CD4-positive, alpha-beta T cell treated with Interleukin-6 for 4 hours (primary cell): Measurements from ENCODE around the gene ARSG.
"Not testable (repeated sequence)": the region's sequence is repeated elsewhere in the genome, so short reads cannot be mapped to it uniquely, and the experiment has no call there.

ENCODE experiments used
- DNase-seq: peaks from one replicate; pipeline ENCODE4 v3.0.0-alpha.2; 2020; ENCODE audit warnings: mixed read lengths

The ARSG gene

DNA sequence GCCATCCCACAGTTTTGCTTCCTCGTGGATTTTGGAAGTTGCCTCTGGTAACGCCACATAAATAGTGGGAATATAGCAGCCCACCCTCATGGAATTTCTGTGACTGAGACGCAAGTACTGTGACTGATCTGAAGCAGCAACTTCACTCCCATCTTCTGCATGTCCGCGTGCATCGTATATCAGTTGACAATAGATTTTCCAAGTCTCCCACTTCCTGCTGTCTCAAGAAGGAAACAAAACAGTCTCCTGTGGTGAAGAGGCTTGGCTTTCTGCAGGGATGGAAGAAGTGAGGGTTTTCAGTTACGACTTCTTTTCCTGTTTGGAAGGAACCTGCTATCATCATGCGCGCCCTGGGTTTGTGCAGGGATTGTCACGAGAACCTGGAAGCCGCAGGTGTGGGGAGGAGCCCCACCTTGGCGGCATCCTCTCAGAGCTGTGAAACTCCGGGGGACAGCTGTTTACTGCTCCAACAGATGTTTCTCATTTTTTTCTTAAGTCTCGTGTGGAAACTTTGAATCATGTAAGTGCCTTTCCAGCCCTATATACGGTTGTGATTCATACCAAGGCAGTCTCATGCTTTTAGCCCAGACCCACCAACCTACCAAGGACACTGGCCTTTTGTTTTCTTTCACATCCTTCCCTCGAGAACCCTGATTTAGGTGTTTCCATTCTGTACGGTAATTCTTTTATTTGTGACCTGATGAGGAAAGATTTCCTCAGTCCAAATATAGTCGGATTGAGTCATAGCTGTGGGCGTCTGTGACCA is 108.5 kb downstream of the ARSG start:
- DNase-seq: peak; percentile 51

DNA sequence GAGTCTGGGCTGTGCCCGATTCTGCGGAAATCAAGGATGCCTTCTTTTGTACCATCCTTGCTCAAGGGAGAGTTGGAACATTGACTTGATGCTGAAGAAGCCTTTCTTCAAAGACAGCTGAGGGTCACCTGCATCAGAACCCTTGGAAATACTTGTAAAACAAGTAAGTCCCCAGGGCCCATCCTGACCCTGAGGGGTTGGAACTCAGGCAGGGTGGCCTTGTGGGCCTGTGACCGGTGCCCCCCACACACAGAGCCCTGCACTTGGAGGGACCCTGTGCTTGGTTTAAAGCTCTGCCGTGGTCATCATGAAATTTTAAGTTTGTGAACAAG is 109.1 kb downstream of the ARSG start:
- DNase-seq: no peak

DNA sequence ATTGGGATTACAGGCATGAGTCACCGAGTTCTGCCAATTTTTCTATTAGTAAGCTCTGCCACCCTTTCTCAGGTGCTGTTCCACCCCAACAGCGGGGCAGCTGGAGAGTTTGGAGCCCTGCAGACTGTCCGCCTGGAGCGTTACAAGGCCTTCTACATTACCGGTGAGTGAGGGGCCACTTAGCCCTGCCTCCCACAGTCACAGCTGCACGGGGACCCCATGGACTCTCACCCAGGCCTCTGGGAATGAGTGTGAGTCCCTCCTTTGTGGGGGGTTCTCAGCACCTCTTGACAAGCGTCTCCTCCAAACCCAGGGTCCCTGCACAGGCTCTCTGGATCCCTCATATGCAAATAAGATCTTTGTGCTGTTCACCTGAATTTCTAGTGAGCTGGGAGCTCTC is 110.0 kb downstream of the ARSG start:
- no peak for DNase-seq

GRCh38 chr17:68403122-68403521 is 111.8 kb downstream of the ARSG start:
- no peak for DNase-seq

DNA sequence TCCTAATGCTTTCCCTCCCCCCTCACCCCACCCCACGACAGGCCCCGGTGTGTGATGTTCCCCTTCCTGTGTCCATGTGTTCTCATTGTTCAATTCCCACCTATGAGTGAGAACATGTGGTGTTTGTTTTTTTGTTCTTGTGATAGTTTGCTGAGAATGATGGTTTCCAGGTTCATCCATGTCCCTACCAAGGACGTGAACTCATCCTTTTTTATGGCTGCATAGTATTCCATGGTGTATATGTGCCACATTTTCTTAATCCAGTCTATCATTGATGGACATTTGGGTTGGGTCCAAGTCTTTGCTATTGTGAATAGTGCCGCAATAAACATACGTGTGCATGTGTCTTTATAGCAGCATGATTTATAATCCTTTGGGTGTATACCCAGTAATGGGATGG is 112.5 kb downstream of the ARSG start:
- not testable (repeated sequence) for DNase-seq

- DNase-seq: not testable (repeated sequence)
Observed at GRCh38 chr17:68407656-68408055, 116.4 kb downstream of the ARSG start.

- peak; percentile 78 for DNase-seq
Observed at GRCh38 chr17:68413597-68414560, 122.6 kb downstream of the ARSG start.

DNA sequence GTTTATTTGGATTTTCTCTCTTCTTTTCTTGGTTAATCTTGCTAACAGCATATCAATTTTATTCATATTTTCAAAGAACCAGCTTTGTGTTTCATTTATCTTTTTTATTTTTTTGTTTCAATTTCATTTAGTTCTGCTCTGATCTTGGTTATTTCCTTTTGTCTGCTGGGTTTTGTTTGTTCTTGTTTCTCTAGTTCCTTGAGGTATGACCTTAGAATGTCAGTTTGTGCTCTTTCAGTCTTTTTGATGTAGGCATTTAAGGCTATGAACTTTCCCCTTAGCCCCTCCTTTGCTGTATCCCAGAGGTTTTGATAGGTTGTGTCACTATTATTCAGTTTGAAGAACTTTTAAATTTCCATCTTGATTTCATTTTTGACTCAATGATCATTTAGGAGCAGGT is 123.6 kb downstream of the ARSG start:
- not testable (repeated sequence) for DNase-seq

DNA sequence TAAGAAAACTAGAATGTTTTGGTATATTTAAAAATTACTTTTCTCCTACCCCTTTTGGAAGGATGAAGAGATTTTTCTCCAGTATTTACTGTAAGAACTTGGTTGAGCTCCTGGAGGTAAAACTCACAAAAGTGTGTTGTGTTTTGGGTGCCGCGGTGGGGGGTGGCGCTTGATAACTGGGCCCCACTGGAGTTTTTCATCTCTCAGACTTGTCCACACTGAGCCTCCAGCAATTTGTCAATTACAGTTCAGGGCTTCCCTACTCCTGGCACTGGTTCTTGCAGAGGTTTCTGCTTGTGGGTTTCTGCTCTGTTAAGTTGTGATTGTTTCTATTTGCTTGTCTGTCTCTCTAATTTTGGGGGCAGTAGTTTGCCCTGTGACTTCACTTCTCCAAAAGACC is 126.0 kb downstream of the ARSG start:
- no peak for DNase-seq

DNA sequence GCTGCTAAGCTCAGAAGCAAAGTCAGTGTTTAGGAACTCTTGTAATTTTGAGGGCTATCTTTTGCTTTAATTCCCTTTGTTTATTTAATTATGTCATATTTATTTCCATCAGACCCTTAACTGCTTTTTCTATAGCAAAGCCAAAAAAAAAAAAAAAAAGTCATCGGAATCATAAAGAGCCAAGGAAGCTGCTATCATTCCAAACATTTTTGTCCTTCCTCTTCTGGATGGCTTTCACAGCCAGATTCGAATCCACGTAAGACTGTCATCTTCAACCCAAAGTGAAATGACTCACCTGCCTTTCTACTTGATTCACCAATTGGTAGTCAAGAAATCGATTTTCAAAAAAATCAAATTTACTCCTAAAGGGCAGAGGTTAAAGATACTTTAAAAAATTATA is 127.6 kb downstream of the ARSG start:
- DNase-seq: no peak

- no peak for DNase-seq
Observed at GRCh38 chr17:68420065-68420464, 128.8 kb downstream of the ARSG start.

DNA sequence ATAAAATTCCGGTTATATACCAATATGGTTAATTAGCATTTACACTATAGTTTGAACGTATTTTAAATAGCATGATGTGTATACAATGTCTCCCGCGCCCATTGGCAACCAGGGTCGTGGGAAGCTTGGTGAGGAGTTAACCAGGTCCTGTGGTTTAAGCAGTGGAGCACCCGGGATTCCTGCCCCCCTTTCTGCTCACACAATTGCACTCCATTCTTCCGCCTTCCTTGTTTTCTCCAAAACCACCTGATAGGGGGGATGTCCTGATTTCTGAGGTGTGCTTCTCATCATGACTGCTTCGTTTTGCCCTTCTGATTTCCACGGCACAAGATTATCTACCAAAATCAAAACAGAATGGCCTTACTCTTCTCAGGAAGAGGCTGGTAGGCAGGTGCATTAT is 130.2 kb downstream of the ARSG start:
- DNase-seq: no peak

- DNase-seq: no peak
Observed at GRCh38 chr17:68422821-68423220, 131.5 kb downstream of the ARSG start.

DNA sequence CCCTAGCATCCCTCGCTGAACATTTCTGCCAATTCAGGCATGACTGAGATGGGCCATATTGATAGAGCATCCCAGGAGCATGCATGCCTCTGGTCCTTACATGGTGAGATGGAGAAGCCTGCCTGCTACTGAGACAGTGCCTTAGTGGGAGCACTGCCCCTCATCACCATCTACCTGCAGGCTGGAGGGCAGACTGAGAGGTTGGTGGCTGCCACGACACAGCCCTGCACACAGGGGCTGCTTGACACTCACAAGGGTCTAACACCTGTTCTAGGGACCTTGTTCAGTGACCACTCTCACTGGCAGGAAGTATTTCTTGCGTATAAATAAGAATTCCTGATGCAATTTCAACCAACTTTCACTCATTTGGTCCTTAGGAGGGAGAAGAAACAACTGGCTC is 132.0 kb downstream of the ARSG start:
- DNase-seq: no peak

- DNase-seq: no peak
Observed at GRCh38 chr17:68424203-68424602, 132.9 kb downstream of the ARSG start.

DNA sequence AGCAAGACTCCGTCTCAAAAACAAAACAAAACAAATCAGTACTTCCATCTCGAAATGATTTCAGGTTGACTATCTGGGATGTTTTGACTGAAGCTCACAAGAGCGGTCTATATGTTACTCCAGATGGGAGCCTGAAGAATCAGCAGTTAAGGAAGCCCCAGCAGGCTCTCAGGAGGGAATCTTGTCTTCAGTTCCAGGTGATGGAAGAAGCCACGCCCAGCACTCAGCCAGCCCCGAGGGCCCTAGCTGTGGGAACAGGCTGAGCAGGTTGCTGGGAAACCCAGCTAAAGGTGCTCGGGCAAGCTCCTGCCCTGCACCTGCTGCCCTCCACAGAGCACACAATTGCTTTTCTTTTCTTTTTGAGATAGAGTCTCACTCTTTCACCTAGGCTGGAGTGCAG is 133.6 kb downstream of the ARSG start:
- DNase-seq: no peak

- DNase-seq: no peak
Observed at GRCh38 chr17:68425979-68426378, 134.7 kb downstream of the ARSG start.

- DNase-seq: no peak
Observed at GRCh38 chr17:68427575-68427974, 136.3 kb downstream of the ARSG start.

DNA sequence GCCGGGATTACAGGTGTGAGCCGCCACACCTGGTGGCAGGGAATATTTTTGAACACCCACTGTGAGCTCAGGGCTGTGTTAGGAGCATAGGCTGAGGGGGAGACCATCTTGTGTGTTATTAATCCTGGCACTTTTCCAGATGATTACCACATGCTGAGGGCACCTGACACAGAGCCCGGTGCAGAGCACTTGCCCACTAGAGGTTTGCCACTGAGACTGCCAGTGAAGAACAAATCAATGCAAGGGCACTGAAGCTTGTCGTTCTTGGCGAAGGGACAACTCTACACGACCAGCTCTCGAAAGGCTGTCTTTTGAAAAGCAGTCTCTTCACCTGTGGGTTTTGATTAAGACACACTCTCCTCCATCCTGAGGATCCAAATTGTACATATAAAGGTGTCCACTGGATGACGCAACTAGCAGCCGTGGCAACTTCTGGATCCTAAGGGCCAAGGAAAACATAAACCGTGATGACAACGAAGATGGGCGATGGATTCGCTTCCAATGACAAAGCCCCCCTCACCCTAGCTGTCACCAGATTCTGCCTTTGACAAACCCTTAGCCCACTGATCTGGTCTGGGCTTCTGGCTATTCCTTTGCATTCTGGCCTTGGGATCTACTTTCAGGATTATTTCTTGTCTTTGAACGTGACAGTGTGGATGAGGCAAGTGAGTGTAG is 137.3 kb downstream of the ARSG start:
- no peak for DNase-seq

- DNase-seq: no peak
Observed at GRCh38 chr17:68429881-68430280, 138.6 kb downstream of the ARSG start.

GRCh38 chr17:68431045-68431608 is 139.8 kb downstream of the ARSG start:
- no peak for DNase-seq

- DNase-seq: peak; percentile 72
Observed at GRCh38 chr17:68431661-68432071, 140.4 kb downstream of the ARSG start.
